ENCODE measurements around the gene SDK1. TPM values are rescaled to one million over a fixed set of nuclear protein-coding genes. Genes with fewer than 3 reads are reported as not detected.

The SDK1 gene
- total RNA-seq, 1 donor from 2014 or later, result 2.2 TPM

DNA sequence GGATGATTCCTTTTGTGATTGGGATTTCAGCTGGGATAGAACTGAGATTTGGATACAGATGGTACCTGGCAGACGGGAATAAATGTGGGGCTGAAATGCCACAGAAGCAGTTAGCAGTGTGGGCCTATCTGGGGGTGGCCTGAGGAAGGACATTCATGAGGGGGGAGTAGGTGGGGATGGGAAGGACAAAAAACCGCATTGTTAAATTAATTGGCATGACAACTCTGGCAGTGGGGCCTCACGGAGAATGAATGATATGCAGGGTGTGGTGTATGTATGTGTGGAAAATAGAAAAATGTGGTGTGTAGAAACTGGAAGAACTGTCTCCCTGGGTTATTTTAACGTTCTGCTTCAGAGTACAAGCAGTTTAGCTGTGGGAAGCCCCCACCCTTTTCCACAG, 17.8 kb downstream of the SDK1 start:
- DNase-seq (no peak), ATAC-seq (ENCODE audit: poor library complexity) (no peak)
- intact Hi-C loops (cut with DNase I), result no loop called here

- no peak for ATAC-seq (ENCODE audit: poor library complexity)
- no peak for DNase-seq
- intact Hi-C loops (cut with DNase I), result no loop called here
These were observed 20.2 kb downstream of the SDK1 start for GRCh38 chr7:3321206-3321605.

DNA sequence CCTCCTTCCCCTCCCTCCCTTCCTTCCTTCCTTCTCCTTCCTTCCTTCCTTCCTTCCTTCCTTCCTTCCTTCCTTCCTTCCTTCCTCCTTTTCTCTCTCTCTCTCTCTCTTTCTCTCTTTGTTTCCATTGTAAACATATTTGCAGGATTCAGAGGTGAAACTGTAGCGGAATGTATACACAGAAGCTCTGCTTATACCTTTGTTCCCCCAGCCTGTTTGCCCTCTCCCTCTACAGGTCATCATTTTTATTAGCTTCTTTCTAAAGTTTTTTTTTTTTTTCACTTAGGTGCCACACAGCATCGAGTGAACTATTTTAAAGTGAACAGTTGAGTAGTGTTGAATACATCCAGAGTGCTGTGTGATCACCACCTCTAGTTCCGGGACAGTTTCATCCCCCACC, 20.7 kb downstream of the SDK1 start:
- DNase-seq (no peak), ATAC-seq (ENCODE audit: poor library complexity) (no peak)
- intact Hi-C loops (cut with DNase I), result no loop called here

- intact Hi-C loops (cut with DNase I), result no loop called here
- ATAC-seq (ENCODE audit: poor library complexity) (no peak), DNase-seq (no peak)
These were observed 25.2 kb downstream of the SDK1 start for GRCh38 chr7:3326246-3326645.

DNA sequence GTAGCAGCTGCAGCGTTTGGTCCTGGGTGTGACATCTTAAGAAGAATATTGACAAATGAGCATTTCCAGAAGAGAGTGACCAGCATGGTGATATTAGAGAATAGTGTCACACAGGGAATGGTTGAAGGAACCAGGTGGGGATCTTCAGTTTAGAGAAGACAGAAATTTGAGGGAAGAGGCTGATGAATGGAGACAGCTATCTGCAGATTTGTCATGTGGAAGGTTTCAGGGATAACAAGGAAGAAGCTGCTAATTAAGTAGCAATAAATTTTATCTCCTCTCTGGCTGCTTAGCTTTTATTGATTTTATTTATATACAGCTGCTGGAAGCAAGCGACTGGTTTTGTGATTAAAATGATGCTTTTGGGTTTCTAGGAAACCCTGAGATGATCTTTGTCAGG, 26.0 kb downstream of the SDK1 start:
- ATAC-seq (ENCODE audit: poor library complexity) (no peak), DNase-seq (no peak)
- intact Hi-C loops (cut with DNase I), result no loop called here

DNA sequence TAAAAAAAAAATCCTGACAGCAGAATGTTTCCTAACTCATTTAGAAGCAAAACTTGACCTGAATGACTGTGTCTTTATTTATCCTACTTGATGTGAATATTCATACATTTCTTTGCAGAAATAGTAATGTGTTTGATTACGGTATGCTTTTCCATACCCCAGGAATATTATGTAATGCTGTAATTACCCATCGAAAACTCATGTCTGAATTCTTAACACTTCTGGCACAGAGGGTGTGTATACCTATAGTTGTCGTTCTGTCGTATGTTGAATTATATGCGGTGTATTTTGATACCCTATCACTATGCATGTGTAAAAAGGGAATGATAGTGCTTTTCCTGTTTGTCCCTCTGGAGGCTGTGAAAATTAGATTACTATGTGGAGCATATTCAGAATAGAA, 26.6 kb downstream of the SDK1 start:
- DNase-seq (no peak), ATAC-seq (ENCODE audit: poor library complexity) (no peak)
- intact Hi-C loops (cut with DNase I), result no loop called here

DNA sequence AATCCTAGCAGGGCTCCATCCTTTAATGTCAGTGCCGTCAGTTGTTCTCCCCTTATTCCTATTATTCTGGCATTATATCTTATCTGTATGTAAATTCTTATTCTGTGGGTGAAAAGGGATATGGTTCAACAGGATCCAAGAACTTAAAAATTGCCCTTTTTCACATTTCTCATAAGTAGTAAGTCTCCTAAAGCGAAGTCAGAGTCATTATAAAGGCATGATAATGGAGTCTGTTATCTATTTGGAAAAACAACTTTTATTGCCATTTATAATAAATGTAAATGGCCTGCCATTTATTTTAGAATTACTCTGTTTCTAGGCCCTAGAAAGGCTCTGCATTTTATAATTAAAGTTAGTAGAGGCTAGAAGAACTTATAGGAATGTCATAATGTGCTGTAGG, 31.3 kb downstream of the SDK1 start:
- intact Hi-C loops (cut with DNase I), result no loop called here
- DNase-seq (no peak), ATAC-seq (ENCODE audit: poor library complexity) (no peak)

GRCh38 chr7:3333861-3334260, 32.8 kb downstream of the SDK1 start:
- no peak for ATAC-seq (ENCODE audit: poor library complexity)
- DNase-seq, result no peak
- intact Hi-C loops (cut with DNase I), result no loop called here

DNA sequence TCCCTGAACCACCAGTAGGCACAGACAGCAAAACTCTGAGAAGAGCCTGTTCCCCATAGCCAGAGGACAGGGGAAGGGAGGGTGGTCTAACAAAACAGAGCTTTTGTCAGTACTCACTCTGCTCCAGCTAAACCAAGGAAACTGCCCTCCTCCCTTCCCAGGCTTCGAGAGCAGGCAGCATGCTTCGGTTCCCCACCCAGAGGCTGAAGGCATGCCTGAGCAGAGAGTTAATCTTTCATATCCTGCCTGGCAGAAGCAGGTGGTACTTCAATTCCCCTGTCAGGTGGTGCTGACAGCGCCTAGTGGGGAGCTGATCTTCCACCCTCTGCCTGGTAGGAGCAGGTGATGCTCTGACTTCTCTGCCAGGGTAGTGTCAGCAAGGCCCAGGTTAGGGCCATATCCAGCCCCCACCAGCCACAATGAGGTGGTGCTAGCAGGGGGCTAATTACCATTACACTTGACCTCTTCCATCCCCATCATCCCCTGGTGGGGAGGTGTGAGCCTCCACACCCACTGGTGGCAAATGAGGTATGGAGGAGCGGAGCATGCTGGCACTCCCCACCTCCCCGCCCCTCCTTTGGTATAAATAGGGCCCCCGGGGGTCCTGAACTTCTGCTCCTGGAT, 35.1 kb downstream of the SDK1 start:
- no peak for DNase-seq
- ATAC-seq (ENCODE audit: poor library complexity), result no peak
- intact Hi-C loops (cut with DNase I), result no loop called here

- ATAC-seq (ENCODE audit: poor library complexity), result no peak
- no peak for DNase-seq
- intact Hi-C loops (cut with DNase I), result no loop called here
These were observed 37.1 kb downstream of the SDK1 start for GRCh38 chr7:3338161-3338560.

- DNase-seq (no peak), ATAC-seq (ENCODE audit: poor library complexity) (no peak)
- intact Hi-C loops (cut with DNase I), result no loop called here
These were observed 44.8 kb downstream of the SDK1 start for GRCh38 chr7:3345699-3346481.

- ATAC-seq (ENCODE audit: poor library complexity), result no peak
- no peak for DNase-seq
- intact Hi-C loops (cut with DNase I), result no loop called here
These were observed 48.1 kb downstream of the SDK1 start for GRCh38 chr7:3349126-3349525.

DNA sequence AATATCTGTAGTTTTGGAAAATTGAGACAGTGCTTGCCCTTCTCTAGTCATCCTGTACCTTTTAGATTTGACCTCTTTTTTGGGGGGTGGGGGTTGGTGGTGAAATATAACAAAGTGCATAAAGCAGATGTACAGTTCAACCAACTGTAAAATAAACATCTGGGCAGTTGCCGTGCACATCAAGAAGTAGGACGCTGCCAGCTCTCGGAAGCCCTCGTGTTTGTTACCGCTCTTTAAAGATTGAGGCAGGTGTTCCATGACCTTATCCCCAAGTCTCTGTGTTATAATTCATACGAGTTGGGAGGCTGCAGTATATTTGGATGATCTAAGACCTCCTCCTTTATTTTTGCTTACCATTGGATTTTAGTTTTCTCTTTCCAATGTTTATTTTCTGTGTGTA, 55.1 kb downstream of the SDK1 start:
- intact Hi-C loops (cut with DNase I), result no loop called here
- no peak for DNase-seq

DNA sequence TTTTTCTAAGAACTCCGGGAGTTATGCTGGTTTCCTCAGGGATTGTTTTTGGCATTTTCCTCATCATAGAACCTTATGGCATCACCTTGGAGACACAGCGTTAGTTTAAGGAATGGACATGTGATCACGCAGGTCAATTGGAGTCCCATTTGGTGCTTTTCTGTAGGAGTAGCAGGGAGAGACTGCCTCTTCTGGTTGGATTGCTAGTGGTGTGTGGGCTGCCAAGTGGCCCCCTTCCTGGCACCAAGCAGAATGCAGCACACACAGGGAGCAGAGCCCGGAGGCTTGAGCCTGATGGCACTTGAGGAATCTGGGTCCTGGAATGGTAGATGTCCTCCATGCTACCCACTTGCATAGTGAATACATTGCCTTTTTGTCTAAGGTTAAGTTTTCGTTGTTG, 57.9 kb downstream of the SDK1 start:
- no peak for DNase-seq
- ATAC-seq (ENCODE audit: poor library complexity), result no peak
- intact Hi-C loops (cut with DNase I), result no loop called here

More for the DNA sequence above, 55.1 kb downstream of the SDK1 start:
- ATAC-seq (ENCODE audit: poor library complexity), result no peak

DNA sequence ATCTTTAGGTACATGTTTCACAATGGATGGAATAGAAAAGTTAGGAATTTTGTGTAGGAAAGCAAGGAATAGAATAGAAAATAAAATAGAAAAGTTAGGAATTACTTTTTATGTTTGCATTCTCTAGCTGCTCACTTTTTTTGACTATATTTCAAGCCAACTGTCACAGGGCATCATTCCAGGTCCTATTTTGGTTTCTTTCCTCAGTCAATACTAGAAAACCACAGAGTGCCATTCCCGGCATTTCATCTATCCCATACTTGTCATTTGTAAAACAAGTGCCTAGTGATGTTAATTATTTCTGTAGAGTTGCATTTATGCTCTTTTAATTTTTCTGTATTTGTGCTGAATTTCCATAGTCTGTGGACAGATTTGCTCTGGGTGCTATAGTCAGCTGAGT, 66.2 kb downstream of the SDK1 start:
- intact Hi-C loops (cut with DNase I), result no loop called here
- DNase-seq, result no peak
- no peak for ATAC-seq (ENCODE audit: poor library complexity)

- ATAC-seq (ENCODE audit: poor library complexity), result no peak
- intact Hi-C loops (cut with DNase I), result no loop called here
These were observed 69.2 kb downstream of the SDK1 start for GRCh38 chr7:3370068-3370830.

DNA sequence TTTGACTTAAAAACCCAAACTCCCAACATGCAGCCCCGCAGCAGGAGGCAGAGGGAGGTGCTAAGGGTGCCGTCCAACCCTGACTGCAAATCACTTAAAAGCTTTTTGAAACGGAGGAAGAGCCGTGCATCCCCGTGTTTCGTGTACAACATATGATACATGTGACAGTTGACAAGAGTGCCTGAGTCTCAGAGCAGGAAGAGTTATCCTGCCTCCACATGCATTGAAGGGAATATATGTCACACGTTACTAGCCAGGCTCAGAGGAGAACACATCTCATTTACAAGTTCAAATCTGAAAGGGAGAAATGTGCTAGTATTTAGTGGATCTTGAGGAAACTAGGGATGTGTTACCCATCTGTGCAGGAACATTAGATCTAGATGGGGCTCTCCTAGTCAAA, 69.9 kb downstream of the SDK1 start:
- intact Hi-C loops (cut with DNase I), result no loop called here
- ATAC-seq (ENCODE audit: poor library complexity) (no peak), DNase-seq (no peak)

More at GRCh38 chr7:3370068-3370830, 69.2 kb downstream of the SDK1 start:
- no peak for DNase-seq

DNA sequence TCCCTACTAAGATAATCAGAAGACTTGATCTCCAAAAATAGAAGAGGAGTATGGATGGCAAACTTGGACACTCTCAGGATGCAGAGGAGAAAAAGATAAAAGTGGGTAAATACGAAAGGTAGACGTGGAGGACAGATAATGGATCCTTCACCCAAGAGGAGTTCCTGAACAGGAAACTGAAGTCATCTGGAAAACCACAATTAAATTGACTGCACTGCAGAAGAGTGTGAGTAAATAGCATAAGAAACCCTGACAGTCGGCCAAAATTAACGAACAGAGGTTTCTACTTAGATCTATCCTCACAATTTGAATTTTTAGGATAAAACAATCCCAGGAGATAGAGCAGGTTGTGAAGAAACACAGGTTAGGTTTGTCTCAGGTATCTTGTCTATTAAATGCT, 70.5 kb downstream of the SDK1 start:
- DNase-seq, result no peak
- no peak for ATAC-seq (ENCODE audit: poor library complexity)
- intact Hi-C loops (cut with DNase I), result no loop called here

GRCh38 chr7:3374239-3374638, 73.2 kb downstream of the SDK1 start:
- no peak for DNase-seq
- intact Hi-C loops (cut with DNase I), result no loop called here
- no peak for ATAC-seq (ENCODE audit: poor library complexity)

Measured in Right ventricle myocardium superior (tissue), 1 donor.